Activated CD4-positive, alpha-beta T cell treated with anti-CD3 and anti-CD28 coated beads, Interleukin-2, Interleukin-6, amounts not matched to agents 100 ng/mL and 50 ng/mL, durations not matched to agents 16 hours and 8 hours (primary cell): ENCODE results near the gene NADK2.
A peak's percentile ranks its signal among the peaks of the same experiment; 100 is the strongest.
"Not testable (repeated sequence)": the region's sequence is repeated elsewhere in the genome, so short reads cannot be mapped to it uniquely, and the experiment has no call there.

Experiments
- DNase-seq: peaks from one replicate; pipeline ENCODE4 v3.0.0-alpha.2; 2020

The NADK2 gene, protein sequence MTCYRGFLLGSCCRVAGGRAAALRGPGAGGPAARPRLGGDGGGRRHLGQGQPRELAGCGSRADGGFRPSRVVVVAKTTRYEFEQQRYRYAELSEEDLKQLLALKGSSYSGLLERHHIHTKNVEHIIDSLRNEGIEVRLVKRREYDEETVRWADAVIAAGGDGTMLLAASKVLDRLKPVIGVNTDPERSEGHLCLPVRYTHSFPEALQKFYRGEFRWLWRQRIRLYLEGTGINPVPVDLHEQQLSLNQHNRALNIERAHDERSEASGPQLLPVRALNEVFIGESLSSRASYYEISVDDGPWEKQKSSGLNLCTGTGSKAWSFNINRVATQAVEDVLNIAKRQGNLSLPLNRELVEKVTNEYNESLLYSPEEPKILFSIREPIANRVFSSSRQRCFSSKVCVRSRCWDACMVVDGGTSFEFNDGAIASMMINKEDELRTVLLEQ

DNA sequence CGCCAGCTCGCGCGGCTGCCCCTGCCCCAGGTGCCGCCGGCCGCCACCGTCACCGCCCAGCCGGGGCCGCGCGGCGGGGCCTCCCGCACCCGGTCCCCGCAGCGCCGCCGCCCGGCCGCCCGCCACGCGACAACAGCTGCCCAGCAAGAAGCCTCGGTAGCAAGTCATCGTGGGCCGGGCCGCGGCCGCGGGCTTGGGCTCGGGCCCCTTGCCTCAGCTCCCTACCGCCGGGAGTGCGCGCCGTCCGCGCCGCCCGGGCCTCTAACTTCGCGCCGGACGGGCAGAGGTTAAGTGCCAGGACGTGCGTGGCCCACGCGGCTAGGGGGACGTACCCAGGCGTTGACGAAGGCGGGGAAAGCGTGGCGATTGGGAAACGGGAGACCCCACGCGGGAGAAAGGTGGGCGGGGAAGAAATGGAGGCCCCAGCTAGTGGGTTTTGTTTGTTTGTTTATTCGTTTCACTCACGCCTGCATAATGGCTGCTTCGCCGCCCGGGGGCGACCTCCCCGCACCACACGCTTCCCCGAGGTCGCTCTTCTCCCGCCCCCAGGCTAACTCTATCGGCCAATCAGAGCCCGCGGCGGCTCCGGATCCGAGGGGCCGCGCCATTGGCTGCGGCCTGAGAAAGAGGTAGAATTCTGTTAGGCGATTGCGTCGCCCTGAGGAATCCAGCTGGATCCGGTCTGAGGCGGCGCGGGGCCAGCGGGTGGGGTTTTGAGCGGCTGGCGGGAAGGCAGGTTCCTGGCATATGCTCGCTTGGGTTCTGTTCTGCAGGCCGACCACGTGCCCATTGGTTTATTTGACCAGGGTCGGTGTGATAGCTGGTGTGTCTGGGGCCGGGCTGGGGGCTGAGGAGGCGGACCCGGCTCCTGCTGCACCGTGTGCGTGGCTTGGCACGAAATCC is at the start of gene NADK2:
Gene NADK2, minus strand, starts transcription at position 295 of the 903 bp plus-strand sequence. Its CDS starts 127 bp downstream, at position 168.
- DNase-seq, result peak; percentile 96

- DNase-seq, result no peak
Measured at GRCh38 chr5:36285837-36286615, 44.3 kb upstream of the NADK2 start.

DNA sequence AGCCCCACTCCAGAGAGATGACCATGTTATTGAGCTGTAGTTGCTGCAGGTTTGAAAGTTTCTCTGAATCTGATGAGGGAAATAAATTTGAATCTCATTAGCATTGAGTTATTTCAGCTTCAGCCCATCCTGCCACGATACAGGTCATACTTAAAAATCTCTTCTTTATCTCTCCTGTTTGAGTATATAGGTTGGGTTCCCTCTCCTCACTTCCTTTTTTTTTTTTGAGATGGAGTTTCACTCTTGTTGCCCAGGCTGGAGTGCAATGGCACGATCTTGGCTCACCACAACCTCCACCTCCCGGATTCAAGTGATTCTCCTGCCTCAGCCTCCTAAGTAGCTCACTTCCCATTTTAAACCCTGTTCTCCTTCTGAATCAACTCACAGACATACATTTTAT is 42.0 kb upstream of the NADK2 start:
- DNase-seq, result not testable (repeated sequence)

GRCh38 chr5:36281626-36282025 is 39.9 kb upstream of the NADK2 start:
- DNase-seq, result no peak

GRCh38 chr5:36279054-36279698 is 37.5 kb upstream of the NADK2 start:
- no peak for DNase-seq

DNA sequence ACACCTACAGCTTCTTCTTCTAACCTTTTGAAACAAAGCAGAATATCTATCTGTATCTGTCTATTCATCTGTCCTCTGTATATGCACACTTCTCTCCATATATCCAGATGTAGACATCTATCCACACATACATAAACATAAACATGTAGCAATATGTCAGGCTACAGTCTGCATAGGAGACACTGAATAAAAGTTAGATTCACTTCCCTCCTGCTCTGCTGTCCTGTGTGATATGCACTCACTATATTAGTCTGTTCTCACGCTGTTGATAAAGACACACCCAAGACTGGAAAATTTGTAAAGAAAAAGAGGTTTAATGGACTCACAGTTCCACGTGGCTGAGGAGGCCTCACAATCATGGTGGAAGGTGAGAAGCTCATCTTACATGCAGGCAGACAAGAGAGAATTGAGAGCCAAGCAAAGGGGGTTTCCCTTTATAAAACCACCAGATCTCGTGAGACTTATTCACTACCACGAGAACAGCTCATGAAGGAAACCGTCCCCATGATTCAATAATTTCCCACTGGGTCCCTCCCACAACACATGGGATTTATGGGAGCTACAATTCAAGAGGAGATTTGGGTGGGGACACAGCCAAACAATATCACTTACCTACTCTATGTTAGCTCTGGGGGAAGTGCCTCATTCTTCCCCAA is 35.9 kb upstream of the NADK2 start:
- DNase-seq, result no peak

DNA sequence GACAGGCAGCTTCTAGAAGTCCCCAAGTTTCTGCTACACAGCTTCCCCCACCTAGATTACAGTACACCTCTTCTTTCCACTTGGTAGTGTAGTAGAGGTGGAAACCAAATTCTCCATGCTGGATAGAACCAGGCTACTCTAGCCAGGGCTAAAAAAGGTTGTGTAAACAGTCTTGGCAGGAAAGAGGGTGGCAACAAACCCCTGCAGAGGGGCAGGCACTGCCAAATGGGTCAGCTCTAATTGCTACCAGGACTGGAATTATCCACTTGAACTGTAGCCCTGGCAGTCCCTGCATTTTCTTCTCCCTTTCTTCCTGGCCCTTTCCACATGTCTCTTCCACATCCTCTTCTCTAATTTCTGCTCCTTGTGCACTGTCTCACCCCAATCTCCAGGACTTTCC is 35.1 kb upstream of the NADK2 start:
- no peak for DNase-seq

DNA sequence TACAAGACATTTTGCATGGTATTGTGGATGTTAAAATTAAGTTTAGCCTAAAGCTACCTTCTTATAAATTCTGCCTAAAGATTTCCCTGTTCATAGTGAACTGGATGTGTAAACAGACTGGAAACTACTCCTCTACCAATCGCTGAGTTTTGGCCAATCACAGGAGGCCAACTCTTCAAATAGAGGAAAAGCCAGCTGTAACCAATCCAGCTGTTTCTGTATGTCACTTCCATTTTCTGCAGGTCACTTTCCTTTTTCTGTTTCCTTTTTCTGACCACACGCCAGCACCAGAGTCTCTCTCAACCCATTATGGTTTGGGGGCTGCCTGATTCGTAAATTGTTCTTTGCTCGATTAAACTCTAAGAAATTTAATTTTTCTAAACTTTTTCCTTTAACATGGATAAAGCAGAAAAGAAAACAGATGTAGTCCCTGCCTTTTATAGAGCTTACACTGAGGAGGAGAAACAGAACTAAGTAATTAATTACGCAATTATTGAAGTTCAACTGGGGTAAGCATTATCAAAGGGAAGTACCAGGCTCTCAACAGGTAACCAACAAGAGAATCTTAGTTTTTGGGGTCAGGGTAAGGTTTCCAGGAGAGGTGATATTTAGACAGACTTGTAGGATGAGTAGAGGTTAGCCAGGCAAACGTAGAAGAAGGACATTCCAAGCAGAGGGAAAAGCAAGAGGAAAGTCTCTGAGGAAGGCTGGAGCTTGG is 32.2 kb upstream of the NADK2 start:
- DNase-seq, result no peak

DNA sequence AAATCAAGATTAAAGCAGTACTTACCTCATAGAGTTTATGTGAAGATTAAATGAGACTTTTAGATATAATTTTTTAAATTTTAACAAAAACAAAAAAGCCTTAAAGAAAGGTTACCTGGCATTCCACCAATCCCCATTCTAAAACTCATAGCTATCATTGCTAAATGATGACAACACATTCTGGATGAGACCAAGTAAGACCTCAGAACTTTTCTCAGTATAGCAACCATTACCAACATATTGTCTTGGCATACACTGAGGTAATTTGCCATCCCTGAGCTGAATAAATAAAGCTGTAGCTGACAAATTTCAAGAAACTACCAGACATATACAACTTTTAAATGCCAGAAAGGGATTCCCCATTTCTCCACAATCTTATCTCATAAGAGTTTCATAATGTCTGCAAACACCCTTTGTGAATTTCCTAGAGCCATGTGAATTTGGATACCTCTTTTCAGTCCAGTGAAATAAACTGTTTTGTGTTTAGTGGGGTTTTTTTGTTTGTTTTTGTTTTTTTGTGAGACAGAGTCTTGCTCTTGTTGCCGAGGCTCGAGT is 30.5 kb upstream of the NADK2 start:
- no peak for DNase-seq

- no peak for DNase-seq
Measured at GRCh38 chr5:36270876-36271575, 29.3 kb upstream of the NADK2 start.

- DNase-seq, result no peak
Measured at GRCh38 chr5:36270175-36270574, 28.4 kb upstream of the NADK2 start.

GRCh38 chr5:36269478-36269877 is 27.8 kb upstream of the NADK2 start:
- DNase-seq, result no peak

DNA sequence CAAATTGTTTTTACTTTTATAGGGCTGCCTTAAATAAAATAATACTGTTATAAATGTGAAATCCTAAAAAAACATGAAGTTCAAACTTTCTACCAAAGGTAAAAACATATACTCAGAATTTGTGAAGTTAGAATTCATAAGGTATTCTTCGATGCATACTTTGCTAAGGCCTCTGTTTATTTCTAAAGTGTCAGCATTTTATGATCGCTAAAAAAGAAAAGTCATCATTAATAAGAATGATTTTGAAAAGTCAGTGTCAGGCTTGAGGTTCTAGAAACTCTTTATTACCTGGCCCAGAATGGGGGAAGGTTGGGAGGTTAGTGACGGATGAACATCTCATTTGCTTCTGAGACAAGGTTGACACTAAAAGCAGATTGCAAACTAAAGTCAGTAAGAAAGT is 26.2 kb upstream of the NADK2 start:
- no peak for DNase-seq

- no peak for DNase-seq
Measured at GRCh38 chr5:36264202-36264760, 22.6 kb upstream of the NADK2 start.

GRCh38 chr5:36261186-36261585 is 19.5 kb upstream of the NADK2 start:
- no peak for DNase-seq

DNA sequence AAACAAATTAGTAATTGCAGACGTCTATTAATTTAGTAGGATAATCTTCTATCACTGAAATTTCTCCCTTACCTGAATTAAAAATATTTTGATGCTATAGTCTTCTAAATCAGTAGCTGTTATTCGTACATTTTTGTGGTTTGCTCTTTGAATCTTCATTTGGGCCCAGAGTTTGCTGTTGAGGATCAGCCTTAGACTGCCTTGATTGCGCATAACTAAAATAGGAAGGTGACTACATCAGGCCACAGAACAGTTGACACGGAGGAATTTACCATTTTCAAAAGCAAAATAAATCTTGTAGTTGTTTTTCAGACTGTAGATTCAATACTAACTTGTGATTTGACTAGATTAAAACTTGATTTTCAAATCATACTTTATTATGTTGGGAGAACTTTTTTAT is 11.8 kb upstream of the NADK2 start:
- DNase-seq, result no peak

GRCh38 chr5:36252722-36253365 is 11.1 kb upstream of the NADK2 start:
- no peak for DNase-seq

GRCh38 chr5:36251218-36251617 is 9.5 kb upstream of the NADK2 start:
- DNase-seq, result no peak

DNA sequence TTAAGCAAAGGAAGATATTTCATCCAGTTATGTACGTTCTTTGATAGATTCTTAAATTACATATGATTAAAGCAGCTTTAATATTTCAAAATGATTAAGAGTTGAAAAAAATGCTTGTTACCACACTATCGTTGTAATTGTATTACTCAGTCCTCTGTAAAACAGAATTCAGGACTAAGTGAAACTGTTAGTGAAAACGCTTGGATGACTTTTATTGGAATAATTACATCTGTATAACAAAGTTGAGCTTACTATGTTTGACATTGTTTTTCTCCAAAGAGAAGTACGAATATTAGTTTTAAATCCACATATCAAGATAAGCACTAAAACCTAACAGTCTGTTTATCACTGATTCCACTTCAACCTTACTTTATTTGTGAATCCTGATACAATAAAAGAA is 8.7 kb upstream of the NADK2 start:
- no peak for DNase-seq
